Fibroblast of skin of left biceps (primary cell): ENCODE results near the gene FOXL3.
"Not testable (repeated sequence)": the region's sequence is repeated elsewhere in the genome, so short reads cannot be mapped to it uniquely, and the experiment has no call there.

Source experiments
- DNase-seq, 2 experiments: peaks; one replicate each; pipeline ENCODE4 v3.0.0-alpha.2; 2013; ENCODE audit warnings: low read depth in 2 of 2

The FOXL3 gene

DNA sequence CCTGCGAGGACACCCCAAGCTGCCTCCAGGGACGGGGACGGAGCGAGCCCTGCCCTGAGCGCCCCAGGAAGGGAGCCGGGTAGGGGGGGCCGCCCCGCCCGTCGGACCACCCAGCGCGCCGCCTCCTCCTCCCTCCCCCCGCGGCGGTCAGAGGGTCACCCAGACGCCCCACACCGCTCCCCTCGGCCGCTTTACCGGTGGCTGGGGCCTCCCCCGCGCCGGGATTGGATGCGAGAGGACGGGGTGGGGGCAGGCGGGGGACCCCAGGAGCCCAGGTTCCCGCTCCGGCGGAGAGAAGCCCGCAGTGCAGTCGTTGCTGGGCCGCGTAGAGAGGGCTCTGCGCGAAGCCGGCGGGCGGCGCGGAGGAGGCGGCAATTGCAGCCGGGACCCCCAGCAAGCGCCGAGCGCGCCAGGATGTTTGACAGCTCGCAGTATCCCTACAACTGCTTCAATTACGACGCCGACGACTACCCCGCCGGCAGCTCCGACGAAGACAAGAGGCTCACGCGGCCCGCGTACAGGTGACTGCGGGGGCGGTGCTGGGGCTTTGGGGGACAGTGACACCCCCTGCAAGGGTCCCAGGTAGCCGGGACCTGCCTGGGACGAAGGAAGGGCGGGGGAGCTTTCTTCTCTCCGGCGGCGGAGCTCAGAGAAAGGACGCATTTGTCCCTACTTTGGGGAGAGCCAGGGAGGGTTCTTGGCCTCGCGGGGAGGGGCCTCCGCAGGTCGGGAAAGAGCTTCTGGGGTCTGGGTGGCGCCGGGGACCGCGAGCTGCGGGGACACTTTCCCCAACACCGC lies at the start of gene FOXL3:
Gene FOXL3, plus strand, starts transcription at position 415 of the 798 bp plus-strand sequence. Its CDS starts 0 bp downstream, at position 415.
- DNase-seq: no peak

DNA sequence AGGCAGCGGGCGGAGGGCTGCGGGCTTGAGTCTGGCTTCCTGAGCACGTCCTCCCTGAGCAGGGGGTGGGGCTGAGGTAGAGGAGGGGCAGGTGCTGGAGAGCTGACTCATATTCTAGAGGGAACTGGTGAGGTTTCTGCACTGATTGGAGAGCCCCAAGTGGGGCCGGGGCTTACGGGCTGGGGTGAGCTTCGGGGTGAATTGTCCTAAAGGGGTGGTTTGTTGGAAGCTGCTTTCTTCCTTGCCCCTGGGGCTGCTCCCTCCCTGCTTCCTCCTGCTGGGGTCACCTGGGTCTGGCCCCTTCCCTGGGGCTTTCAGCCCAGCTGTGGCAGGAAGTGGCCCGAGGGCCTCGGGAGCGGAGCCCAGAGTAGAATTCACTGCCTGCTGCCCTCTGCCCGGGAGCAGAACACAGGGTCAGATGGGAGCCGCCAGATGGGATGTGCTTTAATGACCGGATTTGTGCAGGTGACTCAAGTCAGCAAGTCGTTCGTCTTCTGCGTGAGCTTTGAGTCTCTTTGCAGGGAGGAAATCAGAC lies 49.0 kb upstream of the FOXL3 start:
- DNase-seq: no peak

DNA sequence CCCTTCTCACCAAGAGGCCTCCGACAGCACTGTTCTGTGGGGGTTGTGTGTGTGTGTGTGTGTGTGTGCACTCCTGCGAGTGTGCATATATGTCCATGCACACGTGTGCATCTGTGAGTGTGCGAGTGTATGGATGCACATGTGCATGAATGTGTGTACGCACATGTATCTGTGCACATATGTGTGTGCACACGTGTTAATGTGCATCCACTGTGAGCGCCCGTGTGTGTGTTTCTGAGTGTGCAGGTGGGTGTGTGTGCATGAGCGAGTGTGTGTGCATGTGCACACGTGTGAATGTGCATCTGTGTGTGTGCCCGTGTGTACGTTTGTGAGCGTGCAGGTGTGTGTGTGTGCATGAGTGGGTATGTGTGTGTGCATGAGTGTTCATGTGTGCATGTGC lies 48.5 kb upstream of the FOXL3 start:
- DNase-seq: no peak

GRCh38 chr7:242826-243579 lies 47.0 kb upstream of the FOXL3 start:
- DNase-seq: not testable (repeated sequence)

- not testable (repeated sequence) for DNase-seq
These were observed 46.4 kb upstream of the FOXL3 start for GRCh38 chr7:243580-243978.

DNA sequence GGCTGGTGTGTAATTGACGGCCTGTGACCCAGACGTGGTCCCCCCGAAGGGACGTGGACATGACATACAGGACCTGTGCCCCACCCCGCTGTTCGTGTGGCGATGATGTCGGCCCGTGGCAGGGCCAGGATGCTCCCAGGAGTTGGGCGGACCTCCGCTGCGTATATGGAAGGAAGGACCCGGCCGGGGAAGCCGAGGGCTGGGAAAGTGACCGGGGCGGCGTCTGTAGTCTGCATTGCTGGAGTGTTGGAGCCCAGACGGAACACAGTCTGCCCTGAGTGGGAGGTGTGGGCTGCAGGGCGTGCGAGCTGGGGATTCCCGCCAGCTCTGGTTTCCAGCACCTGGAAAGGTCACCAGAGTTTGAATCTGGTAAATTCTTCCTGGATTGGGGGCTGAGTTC lies 45.0 kb upstream of the FOXL3 start:
- DNase-seq: no peak

DNA sequence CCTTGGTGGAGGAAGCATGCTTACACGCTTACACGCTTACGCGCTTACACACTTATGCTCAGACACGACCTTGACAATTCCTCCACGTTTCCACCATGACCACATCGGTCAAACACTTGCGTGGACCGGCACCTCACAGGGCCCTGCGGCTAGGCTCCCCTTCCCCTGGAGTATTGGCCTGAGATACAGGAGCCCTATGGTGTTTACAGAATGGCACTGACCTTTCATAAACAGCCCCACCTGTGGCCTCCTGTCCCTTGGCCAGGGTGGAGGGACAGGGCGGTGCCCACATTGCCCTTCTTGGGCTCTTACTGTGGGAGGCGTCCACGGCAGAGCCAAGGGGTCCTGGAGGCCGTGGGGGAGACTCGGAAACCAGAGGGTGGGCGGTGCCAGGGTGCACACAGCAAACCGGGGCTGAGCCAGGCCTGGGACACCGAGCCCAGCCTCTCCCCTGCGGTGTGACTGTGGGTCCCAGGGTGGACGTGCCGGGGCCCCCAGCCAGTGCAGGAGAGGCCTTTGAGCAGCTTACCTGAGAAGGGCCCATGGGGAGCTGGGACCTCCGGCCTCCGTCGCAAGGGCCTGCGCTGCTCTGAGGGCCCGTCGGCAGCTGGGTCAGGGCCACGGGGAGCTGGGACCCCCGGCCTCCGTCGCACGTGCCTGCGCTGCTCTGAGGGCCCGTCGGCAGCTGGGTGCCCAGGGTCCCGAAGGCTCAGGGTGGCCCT lies 44.2 kb upstream of the FOXL3 start:
- DNase-seq: no peak

GRCh38 chr7:246451-246850 lies 43.5 kb upstream of the FOXL3 start:
- DNase-seq: no peak

DNA sequence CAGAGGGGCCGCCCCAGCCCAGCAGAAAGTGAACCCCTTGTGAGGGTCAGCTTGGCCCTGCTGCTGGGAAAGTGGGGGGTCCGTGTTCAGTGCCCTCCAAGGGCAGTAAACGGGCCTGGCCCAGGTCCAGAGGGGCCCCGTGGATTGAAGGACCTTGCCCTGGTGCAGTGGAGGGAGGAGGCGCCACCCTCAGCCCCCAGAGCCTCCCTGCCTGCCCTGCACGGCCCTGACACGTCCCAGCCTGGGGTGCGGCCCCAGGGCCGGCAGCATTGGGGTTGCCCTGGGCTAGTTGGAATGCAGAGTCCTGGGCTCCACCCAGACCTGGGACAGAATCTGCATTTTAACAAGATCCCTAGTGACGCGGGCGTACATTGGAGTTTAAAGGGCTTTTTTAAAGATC lies 42.8 kb upstream of the FOXL3 start:
- no peak for DNase-seq

GRCh38 chr7:247636-248035 lies 42.3 kb upstream of the FOXL3 start:
- no peak for DNase-seq

GRCh38 chr7:248732-249435 lies 41.1 kb upstream of the FOXL3 start:
- no peak for DNase-seq

DNA sequence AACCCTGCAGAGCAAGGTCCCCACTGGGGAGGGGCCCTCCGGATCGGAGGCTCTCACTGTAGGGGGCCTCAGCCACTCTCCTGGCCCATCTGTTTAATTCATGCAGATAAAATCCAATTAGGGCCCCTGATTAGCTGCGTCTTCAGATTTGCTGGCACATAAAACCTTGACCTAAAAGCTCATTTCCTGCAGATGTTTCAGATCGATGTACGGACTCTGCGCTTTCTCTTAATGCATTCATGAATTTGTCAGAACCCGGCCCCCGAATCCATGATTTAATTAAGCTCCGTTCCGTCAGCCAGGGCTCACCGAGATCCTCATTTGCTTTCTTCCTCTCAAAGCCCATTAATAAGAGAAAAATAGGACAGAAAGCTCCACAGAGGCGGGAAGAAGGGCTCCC lies 40.0 kb upstream of the FOXL3 start:
- no peak for DNase-seq

DNA sequence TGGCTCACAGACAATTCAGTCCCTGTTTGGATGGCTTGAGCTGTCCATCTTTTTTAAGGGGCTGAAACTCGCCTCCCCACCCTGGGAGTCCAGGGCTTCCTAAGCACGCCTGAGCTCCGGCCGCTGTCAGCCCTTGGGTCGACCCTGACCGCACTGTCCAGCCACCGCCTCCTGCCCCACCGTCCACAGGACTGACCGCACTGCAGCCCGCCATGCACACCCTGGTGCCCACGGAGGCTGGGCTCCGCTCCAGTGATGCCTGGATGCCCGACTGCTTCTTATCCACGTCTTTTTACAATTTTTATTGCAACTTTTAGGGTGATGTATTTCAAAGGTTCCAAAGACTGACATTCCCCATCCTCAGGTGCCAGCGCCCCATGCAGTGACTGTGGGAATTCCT lies 39.4 kb upstream of the FOXL3 start:
- no peak for DNase-seq

DNA sequence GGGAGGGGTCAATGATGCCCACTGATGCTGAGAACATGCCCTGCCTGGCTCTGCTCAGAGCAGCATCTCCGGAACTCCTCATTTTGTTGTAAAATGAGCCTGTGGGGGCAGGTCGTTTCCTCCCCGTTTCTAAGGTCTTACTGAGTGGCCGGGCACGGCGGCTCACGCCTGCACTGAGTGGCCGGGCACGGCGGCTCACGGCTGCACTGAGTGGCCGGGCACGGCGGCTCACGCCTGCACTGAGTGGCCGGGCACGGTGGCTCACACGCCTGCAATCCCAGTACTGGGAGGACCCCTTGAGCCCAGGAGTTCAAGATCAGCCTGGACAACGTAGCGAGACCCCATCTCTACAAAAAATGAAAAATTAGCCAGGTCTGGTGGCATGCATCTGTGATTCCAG lies 39.0 kb upstream of the FOXL3 start:
- no peak for DNase-seq

- no peak for DNase-seq
These were observed 38.4 kb upstream of the FOXL3 start for GRCh38 chr7:251446-252175.

DNA sequence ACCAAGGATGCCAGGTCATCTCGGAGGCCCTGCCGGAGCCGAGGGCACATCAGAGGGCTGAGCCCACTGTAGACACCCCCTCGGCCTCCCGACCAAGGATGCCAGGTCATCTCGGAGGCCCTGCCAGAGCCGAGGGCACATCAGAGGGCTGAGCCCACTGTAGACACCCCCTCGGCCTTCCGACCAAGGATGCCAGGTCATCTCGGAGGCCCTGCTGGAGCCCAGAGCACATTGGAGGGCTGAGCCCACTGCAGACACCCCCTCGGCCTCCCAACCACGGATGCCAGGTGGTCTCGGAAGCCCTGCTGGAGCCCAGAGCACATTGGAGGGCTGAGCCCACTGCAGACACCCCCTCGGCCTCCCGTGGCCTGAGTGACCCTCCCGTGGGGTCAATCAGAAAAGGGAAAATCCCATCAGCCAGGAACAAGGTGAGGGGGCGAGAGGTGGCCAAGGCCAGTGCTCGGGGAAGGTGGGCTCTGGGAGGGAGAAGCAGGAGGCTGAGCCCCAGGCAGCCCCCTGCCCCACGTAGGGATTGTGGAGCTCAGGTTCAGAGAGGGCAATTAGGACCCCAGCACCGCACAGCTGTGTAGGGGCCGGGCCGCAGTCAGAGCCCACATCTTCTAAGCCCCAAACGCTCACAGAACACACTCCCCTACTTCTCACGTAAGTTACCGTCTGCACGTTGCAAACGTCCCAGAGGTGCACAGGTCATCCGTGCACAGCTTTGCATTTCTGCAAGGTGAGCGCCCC lies 37.6 kb upstream of the FOXL3 start:
- no peak for DNase-seq

GRCh38 chr7:252981-253380 lies 37.0 kb upstream of the FOXL3 start:
- no peak for DNase-seq

DNA sequence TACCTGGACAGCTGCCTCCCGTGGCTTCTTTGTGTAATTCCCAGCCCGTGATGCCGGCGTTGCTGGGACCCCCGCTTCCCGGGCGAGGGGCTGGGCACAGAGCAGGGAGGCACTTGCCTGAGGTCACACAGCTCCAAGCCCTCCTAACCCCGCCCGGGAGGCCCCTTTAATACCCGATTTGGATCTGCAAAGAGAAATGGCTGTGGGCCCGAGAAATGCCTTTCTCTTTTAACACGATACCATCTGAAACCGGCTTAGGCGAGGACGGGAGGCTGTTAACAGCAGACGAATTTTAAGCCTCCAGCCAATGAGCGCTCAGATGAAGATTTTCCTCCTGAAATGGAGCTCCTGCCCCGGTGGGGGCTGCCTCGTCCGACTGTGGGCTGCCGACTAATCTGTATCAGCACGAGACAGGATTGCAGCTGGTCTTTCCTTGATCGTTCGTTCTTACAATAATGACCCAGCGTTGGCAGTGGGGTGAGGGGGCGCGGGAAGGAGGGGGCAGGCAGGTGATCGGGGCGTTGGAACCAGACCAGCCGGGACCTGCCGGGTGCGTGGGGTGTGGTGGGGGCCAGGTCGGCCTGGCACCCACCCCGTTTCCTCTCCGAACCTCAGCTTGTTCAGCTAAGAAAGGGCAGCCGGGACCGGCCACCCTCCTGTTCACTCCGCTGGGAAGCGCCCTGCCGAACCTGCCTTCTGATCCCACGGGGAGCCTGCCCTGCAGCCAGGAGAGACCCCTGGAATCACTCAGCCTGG lies 36.2 kb upstream of the FOXL3 start:
- no peak for DNase-seq

DNA sequence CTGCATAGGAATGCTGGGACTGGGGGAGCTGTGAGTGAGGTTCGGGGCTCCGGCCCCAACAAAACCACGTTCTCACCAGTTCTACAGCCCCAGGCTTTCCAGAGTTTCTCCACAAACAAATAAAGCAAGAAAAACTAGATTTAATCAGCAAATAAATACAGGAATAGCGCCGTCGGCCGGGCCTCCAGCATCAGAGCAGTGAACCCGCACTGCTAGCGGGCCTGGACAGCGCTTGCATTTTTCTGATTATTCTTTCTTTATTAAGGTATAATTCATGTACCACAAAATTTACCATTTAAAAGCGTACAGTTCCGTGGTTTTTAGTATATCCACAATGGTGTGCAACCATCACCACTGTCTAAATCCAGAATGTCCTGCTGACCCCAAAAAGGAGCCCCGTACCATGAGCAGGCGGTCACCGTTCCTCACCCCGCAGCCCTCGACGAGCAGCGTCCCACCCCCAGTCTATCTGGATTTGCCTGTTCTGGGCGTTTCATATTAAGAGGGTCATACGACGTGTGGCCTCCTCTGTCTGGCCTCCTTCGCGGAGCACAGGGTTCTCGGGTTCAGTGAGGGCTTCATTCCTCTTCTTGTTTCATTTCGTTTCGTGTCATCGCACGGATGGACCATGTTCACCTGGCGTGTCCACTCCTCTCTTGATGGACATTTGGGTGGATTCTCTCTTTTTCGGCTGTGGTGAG lies 35.5 kb upstream of the FOXL3 start:
- DNase-seq: no peak
